Progenitor cell of endocrine pancreas (in vitro differentiated cells): ENCODE results near the gene SLC39A1. TPM values are rescaled to one million over a fixed set of nuclear protein-coding genes. Genes with fewer than 3 reads are reported as not detected.

ENCODE experiments used
- DNase-seq: peaks from one replicate; pipeline ENCODE4 v3.0.0; 2021; ENCODE audit warnings: low spot score; ENCODE audit not compliant: unreplicated experiment
- H3K27ac Mint-ChIP-seq: 2 replicates; pipeline ENCODE4 v1.8.0; 2021; ENCODE audit warnings: mild to moderate bottlenecking, moderate library complexity, mixed read lengths
- H3K27me3 Mint-ChIP-seq: 2 replicates; pipeline ENCODE4 v1.8.0; 2021; ENCODE audit warnings: mixed read lengths
- H3K36me3 Mint-ChIP-seq: 2 replicates; pipeline ENCODE4 v1.8.0; 2022; ENCODE audit warnings: mixed read lengths; ENCODE audit not compliant: insufficient read depth
- H3K4me1 Mint-ChIP-seq: 2 replicates; pipeline ENCODE4 v1.8.0; 2021; ENCODE audit warnings: low read depth, mixed read lengths
- H3K4me3 Mint-ChIP-seq: 2 replicates; pipeline ENCODE4 v1.8.0; 2021; ENCODE audit warnings: low read depth, mild to moderate bottlenecking, moderate library complexity, mixed read lengths
- H3K9me3 Mint-ChIP-seq: 2 replicates; pipeline ENCODE4 v1.8.0; 2021; ENCODE audit warnings: low read depth, mixed read lengths
- CTCF ChIP-seq: fragments of 200-600 bp; sonication (generic); IDR thresholded peaks from one replicate; pipeline ENCODE4 v1.5.0; 2021; ENCODE audit warnings: antibody characterized with exemption, mild to moderate bottlenecking; ENCODE audit not compliant: unreplicated experiment
- total RNA-seq: library from RNA; stranded (reverse); gene quantifications from 2 replicates; pipeline ENCODE4 v1.2.1, GENCODE V29; 2021

The SLC39A1 gene
- total RNA-seq, 1 donor from 2014 or later = 70.6 TPM

- Mint-ChIP-seq H3K36me3 (peaks cover 3% of the 10 kb centered on the region), H3K4me3 (no peak overlapping the region), H3K4me1 (peaks cover 23% of the 10 kb centered on the region), H3K27me3 (no peaks in the 10 kb centered on the region), H3K27ac (no peak overlapping the region), H3K9me3 (no peaks in the 10 kb centered on the region)
- no peak for TF ChIP-seq CTCF
- no peak for DNase-seq
Measured at GRCh38 chr1:153970346-153970745, 7.0 kb upstream of the SLC39A1 start.

- Mint-ChIP-seq H3K27ac (peak overlapping the region; percentile 96), H3K27me3 (no peaks in the 10 kb centered on the region), H3K9me3 (no peaks in the 10 kb centered on the region), H3K4me3 (peak overlapping the region; percentile 78), H3K36me3 (peaks cover 2% of the 10 kb centered on the region), H3K4me1 (peaks cover 27% of the 10 kb centered on the region)
- DNase-seq = no peak
- TF ChIP-seq CTCF = no peak
Measured at GRCh38 chr1:153968972-153969371, 5.6 kb upstream of the SLC39A1 start.

- Mint-ChIP-seq H3K36me3 (peaks cover under 1% of the 10 kb centered on the region), H3K4me3 (peak overlapping the region; percentile 78), H3K9me3 (no peaks in the 10 kb centered on the region), H3K4me1 (peaks cover 31% of the 10 kb centered on the region), H3K27me3 (no peaks in the 10 kb centered on the region), H3K27ac (peak overlapping the region; percentile 96)
- DNase-seq = no peak
- TF ChIP-seq CTCF = no peak
Measured at GRCh38 chr1:153968408-153968807, 5.1 kb upstream of the SLC39A1 start.

- H3K27ac Mint-ChIP-seq = peak overlapping the region; percentile 96
- H3K9me3 Mint-ChIP-seq = no peaks in the 10 kb centered on the region
- H3K27me3 Mint-ChIP-seq = no peaks in the 10 kb centered on the region
- no peak for TF ChIP-seq CTCF
- H3K4me1 Mint-ChIP-seq = peaks cover 31% of the 10 kb centered on the region
- peak overlapping the region; percentile 78 for H3K4me3 Mint-ChIP-seq
- H3K36me3 Mint-ChIP-seq = no peaks in the 10 kb centered on the region
- no peak for DNase-seq
Measured at GRCh38 chr1:153968000-153968363, 4.6 kb upstream of the SLC39A1 start.

- H3K27ac Mint-ChIP-seq = peak within 1 kb of the TSS; percentile 96
- no peaks in the 10 kb centered on the region for H3K27me3 Mint-ChIP-seq
- DNase-seq = peak; percentile 86
- peaks cover 35% of the 10 kb centered on the region for H3K4me1 Mint-ChIP-seq
- peak within 1 kb of the TSS; percentile 78 for H3K4me3 Mint-ChIP-seq
- no peaks in the 10 kb centered on the region for H3K36me3 Mint-ChIP-seq
- H3K9me3 Mint-ChIP-seq = no peaks in the 10 kb centered on the region
- peak; percentile 49 for TF ChIP-seq CTCF
Measured at GRCh38 chr1:153967107-153967999, 4.0 kb upstream of the SLC39A1 start, which contains the start of gene CREB3L4. Gene CREB3L4, plus strand, starts transcription at chr1:153967902. Its CDS starts 624 bp downstream, at chr1:153968526.
